ENCODE results near the gene VSIG10L2.
"Not testable (repeated sequence)": the region's sequence is repeated elsewhere in the genome, so short reads cannot be mapped to it uniquely, and the experiment has no call there.

The VSIG10L2 gene

GRCh38 chr11:125979511-125979910, 33.7 kb downstream of the VSIG10L2 start:
- TF ChIP-seq CTCF (IDR thresholded peaks at IDR 0.05; ENCODE audit: insufficient read depth, missing control alignments) = no peak
- DNase-seq (ENCODE audit: insufficient read length, low spot score) = no peak
- no peak for FAIRE-seq

- no peak for DNase-seq (ENCODE audit: insufficient read length, low spot score)
- FAIRE-seq = no peak
- TF ChIP-seq CTCF (IDR thresholded peaks at IDR 0.05; ENCODE audit: insufficient read depth, missing control alignments) = no peak
Observed at GRCh38 chr11:125980436-125980835, 34.6 kb downstream of the VSIG10L2 start.

GRCh38 chr11:125982348-125982730, 36.5 kb downstream of the VSIG10L2 start:
- DNase-seq (ENCODE audit: insufficient read length, low spot score) (no peak), FAIRE-seq (no peak)
- TF ChIP-seq CTCF (IDR thresholded peaks at IDR 0.05; ENCODE audit: insufficient read depth, missing control alignments) = no peak

GRCh38 chr11:125985956-125986355, 40.1 kb downstream of the VSIG10L2 start:
- FAIRE-seq; DNase-seq (ENCODE audit: insufficient read length, low spot score): not testable (repeated sequence)

- DNase-seq (ENCODE audit: insufficient read length, low spot score) (no peak), FAIRE-seq (no peak)
- no peak for TF ChIP-seq CTCF (IDR thresholded peaks at IDR 0.05; ENCODE audit: insufficient read depth, missing control alignments)
Observed at GRCh38 chr11:125987066-125987641, 41.3 kb downstream of the VSIG10L2 start.

- DNase-seq (ENCODE audit: insufficient read length, low spot score) (no peak), FAIRE-seq (no peak)
- TF ChIP-seq CTCF (IDR thresholded peaks at IDR 0.05; ENCODE audit: insufficient read depth, missing control alignments) = no peak
Observed at GRCh38 chr11:125990244-125990643, 44.4 kb downstream of the VSIG10L2 start.

GRCh38 chr11:125992893-125993292, 47.0 kb downstream of the VSIG10L2 start:
- TF ChIP-seq CTCF (IDR thresholded peaks at IDR 0.05; ENCODE audit: insufficient read depth, missing control alignments) = no peak
- no peak for DNase-seq (ENCODE audit: insufficient read length, low spot score)
- FAIRE-seq = no peak

- no peak for TF ChIP-seq CTCF (IDR thresholded peaks at IDR 0.05; ENCODE audit: insufficient read depth, missing control alignments)
- DNase-seq (ENCODE audit: insufficient read length, low spot score) (no peak), FAIRE-seq (no peak)
Observed at GRCh38 chr11:125994509-125994908, 48.7 kb downstream of the VSIG10L2 start.
